H1 (cell line): Measurements from ENCODE around the gene GABRP. TPM values are rescaled to one million over a fixed set of nuclear protein-coding genes. Genes with fewer than 3 reads are reported as not detected.

Experiments
- CTCF ChIA-PET: fragments of 300-600 bp; sonication (Branson Sonifier 250); formaldehyde crosslinking; loops from one replicate; lab custom pipeline; 2021; ENCODE audit not compliant: partially characterized antibody; lab: Charles Lee
- POLR2A ChIA-PET: fragments of 300-600 bp; sonication (Branson Sonifier 250); formaldehyde crosslinking; loops from one replicate; lab custom pipeline; 2021; ENCODE audit warnings: inconsistent platforms; ENCODE audit not compliant: partially characterized antibody; lab: Charles Lee
- DNase-seq, 2 experiments: peaks; one replicate each; pipeline versions ENCODE4 v3.0.0 to v3.0.0-alpha.2; 2010 to 2022; ENCODE audit warnings: low spot score in 2 of 2, low read depth in 1 of 2, mixed read lengths in 1 of 2
- FAIRE-seq: peaks from 2 replicates; lab custom pipeline; 2011; peaks lifted over from hg19 to GRCh38; lab: Jason Lieb, UNC
- H2AFZ ChIP-seq: 2 replicates; pipeline ENCODE4 v1.8.1; 2012; ENCODE audit warnings: low read length, inconsistent platforms
- H2AK5ac ChIP-seq: 2 replicates; pipeline ENCODE4 v1.6.1; 2013; ENCODE audit warnings: low read depth, low read length
- H2BK120ac ChIP-seq: replicated peaks from 2 replicates; pipeline ENCODE3; 2013; ENCODE audit warnings: low read depth, low read length, inconsistent platforms
- H2BK12ac ChIP-seq: 2 replicates; pipeline ENCODE4 v1.6.1; 2013; ENCODE audit warnings: low read depth, low read length
- H2BK15ac ChIP-seq: 2 replicates; pipeline ENCODE4 v1.6.1; 2013; ENCODE audit warnings: low read length
- H2BK20ac ChIP-seq: 2 replicates; pipeline ENCODE4 v1.6.1; 2013; ENCODE audit warnings: low read length
- H2BK5ac ChIP-seq: 2 replicates; pipeline ENCODE4 v1.6.1; 2013; ENCODE audit warnings: low read depth, low read length
- H3K14ac ChIP-seq: 2 replicates; pipeline ENCODE4 v1.6.1; 2013; ENCODE audit warnings: inconsistent platforms; ENCODE audit not compliant: insufficient read length
- H3K18ac ChIP-seq: 2 replicates; pipeline ENCODE4 v1.6.1; 2013; ENCODE audit warnings: low read length; ENCODE audit errors: extremely low read depth
- H3K23ac ChIP-seq: 2 replicates; pipeline ENCODE4 v1.6.1; 2013; ENCODE audit warnings: inconsistent platforms; ENCODE audit not compliant: insufficient read length
- H3K23me2 ChIP-seq: 2 replicates; pipeline ENCODE4 v1.6.1; 2013; ENCODE audit warnings: low read depth, low read length
- H3K27ac ChIP-seq: 2 replicates; pipeline ENCODE4 v1.6.1; 2011; ENCODE audit warnings: low read depth, low read length, inconsistent platforms
- H3K27me3 ChIP-seq, 4 experiments: replicated peaks in 1 of 4; 1 replicate in 1 of 4; 2 replicates in 3 of 4; pipeline versions ENCODE4 v1.6.1 to v1.8.1; 2011 to 2013; ENCODE audit warnings: low read length in 3 of 4, mild to moderate bottlenecking in 3 of 4, inconsistent platforms in 2 of 4, mixed read lengths in 2 of 4, moderate library complexity in 1 of 4; ENCODE audit not compliant: control insufficient read depth in 3 of 4, insufficient read depth in 3 of 4; ENCODE audit errors: extremely low read depth in 1 of 4
- H3K36me3 ChIP-seq, 4 experiments: 2 replicates each; pipeline versions ENCODE4 v1.6.1 to v1.8.1; 2011 to 2013; ENCODE audit warnings: mild to moderate bottlenecking in 4 of 4, low read length in 3 of 4, moderate library complexity in 2 of 4, control low read depth in 1 of 4, inconsistent platforms in 1 of 4; ENCODE audit not compliant: insufficient read depth in 4 of 4, control insufficient read depth in 2 of 4
- H3K4ac ChIP-seq: replicated peaks from 2 replicates; pipeline ENCODE3; 2013; ENCODE audit warnings: low read length, low read depth, mixed read lengths, inconsistent platforms; ENCODE audit not compliant: insufficient read length
- H3K4me1 ChIP-seq, 4 experiments: replicated peaks in 1 of 4; 1 replicate in 1 of 4; 2 replicates in 3 of 4; pipeline versions ENCODE4 v1.6.1 to v1.8.1; 2011 to 2013; ENCODE audit warnings: low read length in 3 of 4, inconsistent platforms in 2 of 4, mixed read lengths in 1 of 4; ENCODE audit not compliant: insufficient read depth in 4 of 4, control insufficient read depth in 3 of 4
- H3K4me2 ChIP-seq, 2 experiments: 2 replicates each; pipeline versions ENCODE4 v1.6.1 to v1.8.1; 2011 to 2013; ENCODE audit warnings: low read depth in 2 of 2, low read length in 2 of 2, control low read depth in 1 of 2, inconsistent platforms in 1 of 2, mild to moderate bottlenecking in 1 of 2; ENCODE audit not compliant: insufficient read depth in 1 of 2
- H3K4me3 ChIP-seq, 4 experiments: fragments of 200-600, 300-600 bp in 1 of 4; sonication (generic), shearing (Covaris generic), sonication (Bioruptor Twin) in 1 of 4; 2 replicates each; pipeline versions ENCODE4 v1.5.1 to v1.8.1; 2011 to 2016; ENCODE audit warnings: low read length in 4 of 4, low read depth in 3 of 4, control low read depth in 2 of 4, inconsistent platforms in 2 of 4, mild to moderate bottlenecking in 2 of 4, mixed read lengths in 1 of 4, moderate library complexity in 1 of 4; ENCODE audit not compliant: insufficient read depth in 2 of 4; ENCODE audit errors: extremely low read depth in 1 of 4
- H3K56ac ChIP-seq: replicated peaks from 2 replicates; pipeline ENCODE3; 2013; ENCODE audit warnings: low read depth, mild to moderate bottlenecking, mixed read lengths, low read length, inconsistent platforms; ENCODE audit not compliant: insufficient read length
- H3K79me1 ChIP-seq: 2 replicates; pipeline ENCODE4 v1.6.1; 2013; ENCODE audit warnings: low read depth, low read length, control low read depth
- H3K79me2 ChIP-seq, 2 experiments: 2 replicates each; pipeline versions ENCODE4 v1.6.1 to v1.8.1; 2012 to 2013; ENCODE audit warnings: low read length in 2 of 2, mild to moderate bottlenecking in 2 of 2, inconsistent platforms in 1 of 2; ENCODE audit not compliant: insufficient read depth in 2 of 2, control insufficient read depth in 1 of 2
- H3K9ac ChIP-seq, 4 experiments: replicated peaks in 1 of 4; 1 replicate in 1 of 4; 2 replicates in 3 of 4; pipeline versions ENCODE4 v1.6.1 to v1.8.1; 2011 to 2013; ENCODE audit warnings: low read depth in 3 of 4, low read length in 3 of 4, control low read depth in 2 of 4, mild to moderate bottlenecking in 2 of 4, moderate library complexity in 2 of 4, inconsistent platforms in 1 of 4; ENCODE audit errors: extremely low read depth in 1 of 4
- H3K9me3 ChIP-seq, 2 experiments: 2 replicates each; pipeline versions ENCODE4 v1.6.1 to v1.8.1; 2012 to 2013; ENCODE audit warnings: mild to moderate bottlenecking in 2 of 2, moderate library complexity in 2 of 2, control low read depth in 1 of 2, inconsistent platforms in 1 of 2, low read depth in 1 of 2, low read length in 1 of 2, mixed read lengths in 1 of 2; ENCODE audit not compliant: insufficient read depth in 2 of 2
- H4K20me1 ChIP-seq, 2 experiments: replicated peaks in 1 of 2; 2 replicates each; pipeline versions ENCODE3 to v1.8.1; 2011 to 2013; ENCODE audit warnings: inconsistent platforms in 2 of 2, low read length in 2 of 2, mild to moderate bottlenecking in 1 of 2; ENCODE audit not compliant: insufficient read depth in 2 of 2, control insufficient read depth in 1 of 2
- H4K5ac ChIP-seq: 2 replicates; pipeline ENCODE4 v1.6.1; 2013; ENCODE audit warnings: low read length, low read depth, mixed read lengths, inconsistent platforms; ENCODE audit not compliant: insufficient read length
- H4K8ac ChIP-seq: 2 replicates; pipeline ENCODE4 v1.8.0; 2013; ENCODE audit warnings: mild to moderate bottlenecking, moderate library complexity, low read length, inconsistent platforms; ENCODE audit not compliant: insufficient read depth; ENCODE audit errors: extremely low read depth
- H4K91ac ChIP-seq: replicated peaks from 2 replicates; pipeline ENCODE3; 2013; ENCODE audit warnings: low read length, mixed read lengths, inconsistent platforms; ENCODE audit not compliant: insufficient read length
- ATF2 ChIP-seq: IDR thresholded peaks from 2 replicates; pipeline ENCODE4 v1.6.1; 2012; ENCODE audit warnings: low read length, inconsistent platforms
- GTF2F1 ChIP-seq: IDR thresholded peaks from 2 replicates; pipeline ENCODE4 v1.6.1; 2012; ENCODE audit warnings: low read depth, low read length, improper control_type of control experiment, borderline replicate concordance
- RBBP5 ChIP-seq: IDR thresholded peaks from 2 replicates; pipeline ENCODE4 v1.7.1; 2012; ENCODE audit warnings: low read depth, mild to moderate bottlenecking, inconsistent platforms, low read length, moderate library complexity, borderline replicate concordance
- SIX5 ChIP-seq: IDR thresholded peaks from 2 replicates; pipeline ENCODE4 v1.6.1; 2011; ENCODE audit warnings: mild to moderate bottlenecking, low read depth, low read length
- WGBS, 2 experiments: shearing (Covaris generic) in 1 of 2; methylation state at CpG; one replicate each; pipeline versions ENCODE4 v1.1.6 to v1.1.7; 2013 to 2015; ENCODE audit warnings: low lambda C conversion rate in 2 of 2, mixed read lengths in 2 of 2, inconsistent platforms in 1 of 2, low coverage in 1 of 2, missing lambda C conversion rate in 1 of 2; ENCODE audit not compliant: insufficient replicate concordance in 2 of 2, insufficient coverage in 1 of 2, insufficient read length in 1 of 2; ENCODE audit errors: extremely low coverage in 1 of 2, missing lambda C conversion rate in 1 of 2; 5-methylcytosine and 5-hydroxymethylcytosine counted together
- polyA plus RNA-seq, 7 experiments: library from polyadenylated mRNA; depleted of rRNA in 3 of 7; stranded (reverse) in 5 of 7; unstranded in 2 of 7; fragments of >200 nt in 5 of 7; fragments of 200-250 nt in 2 of 7; gene quantifications; 1 replicate in 5 of 7; 2 replicates in 1 of 7; 4 replicates in 1 of 7; pipeline versions ENCODE4 v1.2.1 to v1.2.3, GENCODE V29; 2011 to 2013; ENCODE audit warnings: missing spikeins in 2 of 7, mixed read lengths in 2 of 7
- total RNA-seq: library from RNA; stranded (reverse); fragmentation: NEBNext Ultra II Directional; extraction: Animal tissue kit (Norgen Biotek cat#: 25700); gene quantifications from 2 replicates; pipeline ENCODE4 v1.2.1, GENCODE V29; 2021

The GABRP gene
- total and polyA plus RNA-seq, 2 of the 8 experiments (the other 6 are each of a cell fraction or from before 2014, with no cell fraction given) = 3.7 to 4.0 TPM

- no peaks in the 10 kb centered on the region for H3K79me1 ChIP-seq
- H2AFZ ChIP-seq = no peak overlapping the region
- H3K18ac ChIP-seq = no peak overlapping the region
- peak overlapping the region; percentile 50 for H4K91ac ChIP-seq
- peak overlapping the region; percentile 80 for H2BK20ac ChIP-seq
- H2BK5ac ChIP-seq = no peak overlapping the region
- 0 out of 8 replicates have a peak, but pooled peaks cover 0 to 4% (median 0%) of the 10 kb centered on the region in 4 experiments for H3K36me3 ChIP-seq
- peak overlapping the region; percentile 24 for H2BK120ac ChIP-seq
- ChIA-PET POLR2A (interaction anchor here (0.9 to 9.5 kb wide), 3 partner anchors 8 to 20 kb away, joined by 3 to 190 read pairs (median 3); no protein-coding TSS in a partner anchor), CTCF (interaction anchor here (0.6 to 3.4 kb wide), 6 partner anchors 12 to 86 kb away, joined by 3 to 21 read pairs (median 6); no protein-coding TSS in a partner anchor)
- H3K27me3 ChIP-seq = no peaks in the 10 kb centered on the region
- H2BK15ac ChIP-seq = 0 out of 2 replicates have a peak overlapping the region, but pooled peaks have one; percentile 48
- H3K4ac ChIP-seq = no peak overlapping the region
- H3K14ac ChIP-seq = no peak overlapping the region
- no peak overlapping the region for H2AK5ac ChIP-seq
- no peaks in the 10 kb centered on the region for H3K79me2 ChIP-seq
- no peaks in the 10 kb centered on the region for H4K20me1 ChIP-seq
- FAIRE-seq = no peak
- H3K4me2 ChIP-seq = no peak overlapping the region
- H3K9ac ChIP-seq = no peak overlapping the region
- peaks cover 10% of the 10 kb centered on the region; the same call in 1 of the 2 replicates for H3K23me2 ChIP-seq
- no peaks in the 10 kb centered on the region for H3K9me3 ChIP-seq
- no peak overlapping the region for H3K23ac ChIP-seq
- H3K56ac ChIP-seq = no peak overlapping the region
- WGBS, 2 experiments = 88% methylated on average over 8 of the region's 8 CpGs; no CpG with 5 or more reads in 1 of the 2 experiments
- H4K8ac ChIP-seq = no peak overlapping the region
- peaks cover 6 to 8% (median 7%) of the 10 kb centered on the region in 4 experiments; a peak in 6 of 7 replicates for H3K4me1 ChIP-seq
- H2BK12ac ChIP-seq = peak overlapping the region; percentile 68; the same call in 1 of the 2 replicates
- no peak for DNase-seq
- H3K27ac ChIP-seq = no peak overlapping the region
- H4K5ac ChIP-seq = no peak overlapping the region
- H3K4me3 ChIP-seq = no peak overlapping the region
- TF ChIP-seq SIX5 (no peak), RBBP5 (no peak), GTF2F1 (no peak), ATF2 (no peak)
These were observed 26.8 kb upstream of the GABRP start for GRCh38 chr5:170756691-170757090.
